HCT116 (cell line): Measurements from ENCODE around the gene MAPKAP1. TPM values are rescaled to one million over a fixed set of nuclear protein-coding genes. Genes with fewer than 3 reads are reported as not detected.

ENCODE experiments used
- ATAC-seq: fragments of 200-7000 bp; cut with Tn5 transposase; 2 replicates; pipeline ENCODE4 v1.9.1; 2020; ENCODE audit warnings: mild to moderate bottlenecking, moderate library complexity
- BruUV-seq: library from RNA; stranded (reverse); fragments of 400-500 nt; replicated peaks from 2 replicates; lab custom pipeline; 2021; lab: Mats Ljungman, UMichigan
- CTCF ChIA-PET: fragments of 300-600 bp; sonication (Branson Sonifier 250); formaldehyde crosslinking; loops from one replicate; lab custom pipeline; 2021; ENCODE audit warnings: antibody characterized with exemption; lab: Charles Lee
- POLR2A ChIA-PET: fragments of 300-600, 350-600 bp; sonication (Branson Sonifier 250); formaldehyde crosslinking; loops from one replicate; lab custom pipeline; 2021; ENCODE audit warnings: antibody characterized with exemption; lab: Charles Lee
- RAD21 ChIA-PET, 2 experiments: fragments of 300-600 bp; sonication (Branson Sonifier 250); formaldehyde crosslinking; loops; one replicate each; lab custom pipeline; 2023; ENCODE audit warnings: low total read pairs in 2 of 2; ENCODE audit not compliant: uncharacterized antibody in 2 of 2, unreplicated experiment in 2 of 2, low non-redundant PET in 1 of 2; lab: Charles Lee
- DNase-seq: peaks from one replicate; pipeline ENCODE4 v3.0.0-alpha.2; 2010; ENCODE audit warnings: low read depth, low spot score
- H2AFZ ChIP-seq: fragments of 200-600 bp; shearing (Covaris generic), sonication (generic); 2 replicates; pipeline ENCODE4 v1.6.1; 2017; ENCODE audit warnings: low read depth, mixed run types, mixed read lengths, antibody characterized with exemption, low read length; ENCODE audit not compliant: poor library complexity, severe bottlenecking
- H3K27ac ChIP-seq: 2 replicates; pipeline ENCODE4 v1.5.1; 2012; ENCODE audit warnings: low read depth, low read length
- H3K27me3 ChIP-seq: fragments of 200-600 bp; sonication (generic); 2 replicates; pipeline ENCODE4 v1.6.1; 2016; ENCODE audit warnings: mixed run types, low read length, mixed read lengths; ENCODE audit not compliant: insufficient read depth
- H3K36me3 ChIP-seq, 2 experiments: fragments of 200-500 bp in 1 of 2; fragments of 200-600 bp in 1 of 2; sonication (Bioruptor generic) in 1 of 2; sonication (generic) in 1 of 2; 2 replicates each; pipeline versions ENCODE4 v1.5.1 to v1.6.1; 2014 to 2016; ENCODE audit warnings: low read length in 2 of 2, inconsistent platforms in 1 of 2, mixed read lengths in 1 of 2, mixed run types in 1 of 2; ENCODE audit not compliant: insufficient read depth in 2 of 2, control insufficient read depth in 1 of 2
- H3K4me1 ChIP-seq, 2 experiments: fragments of 200-600 bp in 1 of 2; sonication (generic) in 1 of 2; 2 replicates each; pipeline versions ENCODE4 v1.5.1 to v1.6.1; 2012 to 2017; ENCODE audit warnings: low read length in 2 of 2, inconsistent platforms in 1 of 2, mild to moderate bottlenecking in 1 of 2, mixed read lengths in 1 of 2, mixed run types in 1 of 2, moderate library complexity in 1 of 2; ENCODE audit not compliant: insufficient read depth in 2 of 2, control insufficient read depth in 1 of 2
- H3K4me2 ChIP-seq: fragments of 200-600 bp; sonication (generic); 2 replicates; pipeline ENCODE4 v1.6.1; 2017; ENCODE audit warnings: mixed run types, low read length, mixed read lengths
- H3K4me3 ChIP-seq, 2 experiments: fragments of 200-600 bp in 1 of 2; sonication (generic) in 1 of 2; replicated peaks in 1 of 2; 2 replicates each; pipeline ENCODE4 v1.5.1; 2011 to 2016; ENCODE audit warnings: low read length in 2 of 2, control low read depth in 1 of 2, low read depth in 1 of 2, mild to moderate bottlenecking in 1 of 2, mixed read lengths in 1 of 2, mixed run types in 1 of 2
- H3K79me2 ChIP-seq: fragments of 200-600 bp; sonication (generic); 2 replicates; pipeline ENCODE4 v1.6.1; 2017; ENCODE audit warnings: mild to moderate bottlenecking, mixed run types, low read length, moderate library complexity, mixed read lengths; ENCODE audit not compliant: insufficient read depth
- H3K9ac ChIP-seq: fragments of 200-600 bp; sonication (generic); 2 replicates; pipeline ENCODE4 v1.6.1; 2016; ENCODE audit warnings: low read length, mixed read lengths
- H3K9me2 ChIP-seq: fragments of 200-600 bp; sonication (generic), shearing (Covaris generic); 2 replicates; pipeline ENCODE4 v1.6.1; 2017; ENCODE audit warnings: mixed run types, mild to moderate bottlenecking, moderate library complexity; ENCODE audit not compliant: insufficient read depth
- H3K9me3 ChIP-seq, 2 experiments: fragments of 200-500 bp in 1 of 2; fragments of 200-600 bp in 1 of 2; sonication (Bioruptor generic) in 1 of 2; sonication (generic) in 1 of 2; 2 replicates each; pipeline ENCODE4 v1.6.1; 2014 to 2017; ENCODE audit warnings: low read length in 2 of 2, mixed read lengths in 2 of 2, inconsistent platforms in 1 of 2, low read depth in 1 of 2, mild to moderate bottlenecking in 1 of 2, mixed run types in 1 of 2, moderate library complexity in 1 of 2; ENCODE audit not compliant: control insufficient read depth in 1 of 2, insufficient read depth in 1 of 2
- H4K20me1 ChIP-seq: fragments of 200-600 bp; sonication (generic), shearing (Covaris generic); 2 replicates; pipeline ENCODE4 v1.6.1; 2017; ENCODE audit warnings: mixed run types, mild to moderate bottlenecking, moderate library complexity; ENCODE audit not compliant: insufficient read depth
- ATF3 ChIP-seq: IDR thresholded peaks from 2 replicates; pipeline ENCODE4 v1.6.1; 2012
- CBX3 ChIP-seq: IDR thresholded peaks from 2 replicates; pipeline ENCODE4 v1.6.1; 2012; ENCODE audit warnings: low read depth
- EGR1 ChIP-seq: IDR thresholded peaks from 2 replicates; pipeline ENCODE4 v1.6.1; 2012; ENCODE audit warnings: low read depth
- EZH2 ChIP-seq: fragments of 200-600 bp; sonication (generic); IDR thresholded peaks from 2 replicates; pipeline ENCODE4 v1.6.1; 2017; ENCODE audit warnings: antibody characterized with exemption, mixed run types
- EZH2phosphoT487 ChIP-seq: fragments of 200-600 bp; IDR thresholded peaks from 2 replicates; pipeline ENCODE4 v1.6.1; 2018; ENCODE audit warnings: antibody characterized with exemption, borderline replicate concordance
- JUND ChIP-seq: IDR thresholded peaks from 2 replicates; pipeline ENCODE4 v1.6.1; 2012
- RAD21 ChIP-seq: IDR thresholded peaks from 2 replicates; pipeline ENCODE4 v1.6.1; 2012; ENCODE audit warnings: low read depth, mild to moderate bottlenecking
- REST ChIP-seq: IDR thresholded peaks from 2 replicates; pipeline ENCODE4 v1.6.1; 2012; ENCODE audit warnings: low read depth
- SIN3A ChIP-seq: IDR thresholded peaks from 2 replicates; pipeline ENCODE4 v1.6.1; 2012; ENCODE audit warnings: low read depth
- SRF ChIP-seq: IDR thresholded peaks from 2 replicates; pipeline ENCODE4 v1.6.1; 2012; ENCODE audit warnings: low read depth
- ZFX ChIP-seq: fragments of 450-650 bp; IDR thresholded peaks from 2 replicates; pipeline ENCODE4 v1.6.1; 2017
- intact Hi-C: fragments of 100-400 bp; cut with micrococcal nuclease; formaldehyde crosslinking; loops from 2 replicates; pipeline ENCODE4 v1.10.0; 2022
- total RNA-seq: library from RNA; stranded (reverse); gene quantifications from one replicate; pipeline ENCODE4 v1.2.1, GENCODE V29; 2021; ENCODE audit not compliant: unreplicated experiment

The MAPKAP1 gene
- total RNA-seq, 1 experiment from 2014 or later: 72.5 TPM

- no TSS peak for BruUV-seq
- H3K4me2 ChIP-seq: no peak overlapping the region
- H4K20me1 ChIP-seq: no peaks in the 10 kb centered on the region
- CTCF ChIA-PET: interaction anchor here (1.4 kb wide), 1 partner anchor 16 kb away, joined by 3 read pairs; no protein-coding TSS in a partner anchor
- no peaks in the 10 kb centered on the region for H3K9me2 ChIP-seq
- H3K79me2 ChIP-seq: peaks cover 4% of the 10 kb centered on the region; the same call in 1 of the 2 replicates
- POLR2A ChIA-PET: no interaction called here
- DNase-seq (no peak), ATAC-seq (no peak)
- intact Hi-C loops: no loop called here
- H3K4me3 ChIP-seq: no peak overlapping the region
- H3K36me3 ChIP-seq: no peaks in the 10 kb centered on the region
- no peak overlapping the region for H3K9ac ChIP-seq
- no peak for TF ChIP-seq EZH2
- TF ChIP-seq EGR1: no peak
- no peak for TF ChIP-seq JUND
- TF ChIP-seq ZFX: no peak
- no peak for TF ChIP-seq ATF3
- TF ChIP-seq REST: no peak
- no peak for TF ChIP-seq CBX3
- no peak for TF ChIP-seq RAD21
- TF ChIP-seq SRF: no peak
- TF ChIP-seq SIN3A: no peak
- TF ChIP-seq EZH2phosphoT487: no peak
- no peak overlapping the region for H3K27ac ChIP-seq
- H3K9me3 ChIP-seq: no peaks in the 10 kb centered on the region
- H3K27me3 ChIP-seq: no peaks in the 10 kb centered on the region
- H3K4me1 ChIP-seq: no peaks in the 10 kb centered on the region
- RAD21 ChIA-PET: no interaction called here
- no peak overlapping the region for H2AFZ ChIP-seq
Observed at GRCh38 chr9:125551781-125552180, 155.2 kb downstream of the MAPKAP1 start.
